GM21390 (cell line): ENCODE measurements around the gene MEIOB.

ENCODE experiments used
- ATAC-seq: cut with Tn5 transposase; IDR thresholded peaks from one replicate; pipeline ENCODE4 v1.9.1; 2021; ENCODE audit not compliant: unreplicated experiment

The MEIOB gene

DNA sequence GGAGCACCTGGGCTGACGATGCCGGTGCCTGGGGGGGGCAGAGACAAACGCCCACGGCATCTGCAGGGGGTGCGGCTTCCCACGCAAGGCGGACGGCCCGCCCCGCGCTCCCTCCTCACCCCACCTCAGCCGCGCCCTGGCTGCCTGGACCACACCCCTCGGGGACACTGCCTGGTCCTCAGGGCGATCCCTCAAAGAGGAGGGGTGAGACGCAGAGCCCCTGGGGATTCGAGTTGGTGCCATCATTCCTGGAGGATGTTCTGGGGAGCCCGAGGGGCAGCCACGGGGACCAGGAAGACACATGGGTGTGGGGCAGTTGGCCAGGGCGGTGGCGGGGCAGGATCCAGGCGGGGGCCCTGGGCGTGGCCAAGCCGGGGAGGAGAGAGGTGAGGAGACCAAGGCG, 82.3 kb downstream of the MEIOB start:
- no peak for ATAC-seq

DNA sequence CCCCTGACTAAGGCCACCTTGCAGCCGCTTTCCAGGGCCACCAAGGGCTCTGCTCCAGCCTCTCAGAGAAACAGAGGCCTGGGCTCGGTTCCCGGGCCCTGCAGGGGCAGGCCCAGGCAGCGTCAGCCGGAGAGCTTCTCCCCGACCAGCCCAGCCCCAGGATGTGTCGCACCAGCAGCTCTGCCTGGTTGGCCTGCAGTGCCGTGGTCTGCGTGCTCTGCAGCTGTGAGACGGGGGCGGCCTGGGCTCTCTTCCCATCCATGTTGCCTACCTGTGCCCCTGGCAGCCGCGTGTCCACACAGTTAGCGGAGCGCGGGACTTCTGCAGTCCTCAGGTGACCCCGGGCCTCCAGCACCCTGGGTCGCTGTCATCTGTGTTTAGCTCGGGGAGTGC, 83.3 kb downstream of the MEIOB start:
- no peak for ATAC-seq

DNA sequence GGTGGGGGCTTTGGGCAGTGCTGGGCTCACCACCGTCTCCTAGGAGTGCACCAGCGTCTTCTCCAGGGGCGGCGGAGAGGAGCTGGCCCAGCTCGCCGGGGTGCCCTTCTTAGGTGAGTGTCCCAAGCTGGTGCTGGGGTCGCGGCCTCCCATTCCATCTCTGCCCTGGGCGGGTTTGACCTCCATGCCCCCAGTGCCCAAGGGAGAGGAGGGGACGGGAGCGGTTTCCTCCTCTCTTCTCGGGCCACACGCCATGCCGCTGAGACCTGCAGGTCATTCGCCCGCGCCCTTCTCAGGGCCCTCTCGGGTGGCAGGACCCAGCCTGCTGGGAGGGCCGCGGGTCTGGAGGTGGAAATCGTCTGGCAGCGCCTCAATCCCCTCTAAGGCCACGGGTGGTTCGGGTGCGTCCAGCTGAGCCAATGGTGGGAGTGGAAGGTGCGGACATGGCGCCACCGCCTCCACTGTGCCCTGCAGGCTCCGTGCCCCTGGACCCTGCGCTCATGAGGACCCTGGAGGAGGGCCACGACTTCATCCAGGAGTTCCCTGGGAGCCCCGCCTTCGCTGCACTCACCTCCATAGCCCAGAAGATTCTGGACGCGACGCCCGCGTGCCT, 83.8 kb downstream of the MEIOB start:
- no peak for ATAC-seq

- ATAC-seq, result no peak
These were observed 84.5 kb downstream of the MEIOB start for GRCh38 chr16:1787322-1788094.

DNA sequence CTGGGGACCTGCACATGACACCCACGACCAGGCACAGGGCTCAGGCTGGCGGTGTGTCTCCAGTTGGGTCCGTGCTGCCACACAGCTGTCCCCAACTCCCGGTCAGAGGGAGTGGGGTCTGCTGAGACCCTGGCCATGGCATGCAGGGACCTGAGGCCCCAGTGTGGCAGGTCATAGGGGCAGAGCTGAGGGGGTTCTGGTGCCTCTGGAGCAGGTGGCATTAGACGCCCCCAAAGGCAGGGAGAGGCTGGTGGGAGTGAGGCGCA, 85.0 kb downstream of the MEIOB start:
- ATAC-seq, result no peak

DNA sequence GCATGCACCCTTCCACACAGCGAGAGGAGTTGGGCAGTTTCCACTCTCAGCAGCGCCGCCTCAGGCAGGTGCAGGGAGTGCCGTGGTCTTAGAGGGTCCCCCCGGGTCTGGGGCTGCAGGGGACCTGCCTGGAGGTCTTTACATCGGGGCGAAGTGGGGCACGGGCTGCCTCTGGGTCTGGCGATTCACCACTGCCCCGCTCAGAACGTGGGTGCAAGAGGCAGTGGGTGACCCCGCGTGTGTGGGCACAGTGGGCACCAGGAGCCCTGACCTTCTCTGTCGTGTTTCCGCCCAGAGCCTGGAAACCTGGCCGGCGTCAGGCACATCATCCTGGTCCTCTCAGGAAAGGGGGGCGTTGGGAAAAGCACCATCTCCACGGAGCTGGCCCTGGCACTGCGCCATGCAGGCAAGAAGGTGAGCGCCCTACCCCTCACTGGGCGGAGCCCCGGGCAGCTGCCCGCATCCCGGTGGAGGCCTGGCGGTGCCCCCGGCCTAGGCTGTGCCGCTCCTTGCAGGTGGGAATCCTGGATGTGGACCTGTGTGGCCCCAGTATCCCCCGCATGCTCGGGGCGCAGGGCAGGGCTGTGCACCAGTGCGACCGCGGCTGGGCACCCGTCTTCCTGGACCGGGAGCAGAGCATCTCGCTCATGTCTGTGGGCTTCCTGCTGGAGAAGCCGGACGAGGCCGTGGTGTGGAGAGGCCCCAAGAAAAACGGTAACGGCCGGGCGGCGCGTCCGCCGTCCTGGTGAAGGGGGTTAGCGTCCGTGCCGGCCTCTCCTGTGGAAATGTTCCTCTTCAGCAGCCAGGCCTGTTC, 85.5 kb downstream of the MEIOB start:
- ATAC-seq, result no peak

- no peak for ATAC-seq
These were observed 86.2 kb downstream of the MEIOB start for GRCh38 chr16:1785846-1786170.

DNA sequence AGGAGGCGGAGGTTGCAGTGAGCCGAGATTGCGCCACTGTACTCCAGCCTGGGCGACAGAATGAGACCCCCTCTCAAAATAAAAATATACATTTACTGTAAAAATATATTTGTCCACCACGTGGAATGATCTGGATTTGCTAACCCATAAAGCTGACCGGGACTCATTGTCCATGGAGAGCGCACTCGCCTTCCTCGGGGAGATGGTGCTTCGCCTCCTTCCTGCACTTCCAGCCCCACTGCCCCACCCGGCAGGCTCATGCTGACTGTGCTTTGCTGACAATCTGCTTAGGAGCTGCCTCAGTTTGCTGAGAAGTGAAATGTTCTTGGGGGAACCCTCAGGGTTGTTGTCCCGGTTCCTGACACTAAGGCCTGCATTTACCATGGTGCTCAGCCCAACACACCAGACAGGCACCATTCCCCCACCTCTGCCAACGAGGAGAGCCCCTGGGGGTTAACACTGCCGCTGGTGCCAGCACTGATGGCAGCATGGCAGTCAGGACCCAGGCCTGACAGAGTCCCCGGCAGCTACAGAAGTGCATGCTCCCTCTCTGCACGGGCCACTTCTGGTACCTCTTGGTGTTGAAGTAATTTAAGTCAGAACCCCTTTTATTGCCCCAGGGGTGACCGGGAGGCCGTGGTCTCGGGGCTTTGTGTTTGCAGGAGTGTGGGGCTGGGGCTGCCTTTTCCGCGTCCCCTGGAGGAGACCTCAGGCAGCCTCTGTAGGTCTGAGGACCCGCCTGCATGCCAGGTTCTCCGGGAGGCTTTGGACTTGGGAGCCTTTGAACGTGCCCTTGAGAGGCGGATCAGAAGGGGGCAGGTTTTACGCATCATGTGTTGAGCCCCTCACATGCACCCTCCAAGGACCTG, 86.8 kb downstream of the MEIOB start:
- ATAC-seq, result no peak
